ENCODE measurements around the gene TMEM135. TPM values are rescaled to one million over a fixed set of nuclear protein-coding genes. Genes with fewer than 3 reads are reported as not detected.
"Not testable (repeated sequence)": the region's sequence is repeated elsewhere in the genome, so short reads cannot be mapped to it uniquely, and the experiment has no call there.

Gene TMEM135
- total RNA-seq, 1 donor from 2014 or later = 46.4 TPM

GRCh38 chr11:86990515-86990914 lies 47.2 kb upstream of the TMEM135 start:
- H3K79me2 ChIP-seq (ENCODE audit: low read depth) = no peaks in the 10 kb centered on the region
- Mint-ChIP-seq H3K9me3 (no peaks in the 10 kb centered on the region), H3K36me3 (no peaks in the 10 kb centered on the region), H3K4me1 (peaks cover 17% of the 10 kb centered on the region), H3K27me3 (ENCODE audit: insufficient read depth, low read depth) (peaks cover 3% of the 10 kb centered on the region), H3K27ac (no peak overlapping the region), H3K4me3 (no peak overlapping the region)
- peaks cover 10% of the 10 kb centered on the region for H3K4me1 ChIP-seq
- H4K20me1 ChIP-seq (ENCODE audit: low read depth) = no peaks in the 10 kb centered on the region
- H2AFZ ChIP-seq (replicated peaks) = no peak overlapping the region
- no peaks in the 10 kb centered on the region for H3F3A ChIP-seq (ENCODE audit: low read depth)
- no peaks in the 10 kb centered on the region for H3K27me3 ChIP-seq
- no peak overlapping the region for H3K9ac ChIP-seq
- no peak overlapping the region for H3K4me2 ChIP-seq
- H3K27ac ChIP-seq = no peak overlapping the region
- no peaks in the 10 kb centered on the region for H3K36me3 ChIP-seq
- H3K9me3 ChIP-seq (ENCODE audit: low read depth) = no peaks in the 10 kb centered on the region
- TF ChIP-seq EZH2phosphoT487 (IDR thresholded peaks at IDR 0.05) (no peak), EZH2 (IDR thresholded peaks at IDR 0.05) (no peak), CTCF (IDR thresholded peaks at IDR 0.05) (no peak)
- peak; percentile 25 for DNase-seq (ENCODE audit: low spot score)
- H3K4me3 ChIP-seq = no peak overlapping the region

- Histone ChIP-seq H3K27ac (no peak overlapping the region), H3K4me3 (no peak overlapping the region), H3K27me3 (no peaks in the 10 kb centered on the region), H3K9me3 (ENCODE audit: low read depth) (no peaks in the 10 kb centered on the region), H2AFZ (replicated peaks) (no peak overlapping the region), H3K9ac (no peak overlapping the region), H3K4me2 (no peak overlapping the region), H3K4me1 (peaks cover 10% of the 10 kb centered on the region), H3K36me3 (no peaks in the 10 kb centered on the region), H4K20me1 (ENCODE audit: low read depth) (no peaks in the 10 kb centered on the region), H3F3A (ENCODE audit: low read depth) (no peaks in the 10 kb centered on the region), H3K79me2 (ENCODE audit: low read depth) (no peaks in the 10 kb centered on the region)
- TF ChIP-seq CTCF (IDR thresholded peaks at IDR 0.05) = no peak
- TF ChIP-seq EZH2 (IDR thresholded peaks at IDR 0.05) = no peak
- TF ChIP-seq EZH2phosphoT487 (IDR thresholded peaks at IDR 0.05) = no peak
- Mint-ChIP-seq H3K9me3 (no peaks in the 10 kb centered on the region), H3K4me3 (no peak overlapping the region), H3K36me3 (no peaks in the 10 kb centered on the region), H3K4me1 (peaks cover 17% of the 10 kb centered on the region), H3K27ac (no peak overlapping the region), H3K27me3 (ENCODE audit: insufficient read depth, low read depth) (peaks cover 3% of the 10 kb centered on the region)
- no peak for DNase-seq (ENCODE audit: low spot score)
These were observed 46.4 kb upstream of the TMEM135 start for GRCh38 chr11:86991341-86991740.

- not testable (repeated sequence) for H3K27ac ChIP-seq; H3K4me3 Mint-ChIP-seq; H3K36me3 ChIP-seq; H3K27me3 ChIP-seq; DNase-seq (ENCODE audit: low spot score); H3K4me3 ChIP-seq; H3K9ac ChIP-seq; H3K9me3 Mint-ChIP-seq; H3K36me3 Mint-ChIP-seq; H3K9me3 ChIP-seq (ENCODE audit: low read depth); H3K4me2 ChIP-seq; H3K27me3 Mint-ChIP-seq (ENCODE audit: insufficient read depth, low read depth); H2AFZ ChIP-seq (replicated peaks); H3K79me2 ChIP-seq (ENCODE audit: low read depth); H4K20me1 ChIP-seq (ENCODE audit: low read depth); H3F3A ChIP-seq (ENCODE audit: low read depth); H3K27ac Mint-ChIP-seq
- H3K4me1 Mint-ChIP-seq = peaks cover 17% of the 10 kb centered on the region
- peaks cover 10% of the 10 kb centered on the region for H3K4me1 ChIP-seq
These were observed 45.4 kb upstream of the TMEM135 start for GRCh38 chr11:86992340-86992739.

- H3K27me3 ChIP-seq = no peaks in the 10 kb centered on the region
- Mint-ChIP-seq H3K27me3 (ENCODE audit: insufficient read depth, low read depth) (peaks cover 3% of the 10 kb centered on the region), H3K27ac (no peak overlapping the region), H3K4me3 (no peak overlapping the region), H3K36me3 (no peaks in the 10 kb centered on the region), H3K4me1 (peaks cover 17% of the 10 kb centered on the region), H3K9me3 (no peaks in the 10 kb centered on the region)
- no peaks in the 10 kb centered on the region for H3K79me2 ChIP-seq (ENCODE audit: low read depth)
- H3K36me3 ChIP-seq = no peaks in the 10 kb centered on the region
- H4K20me1 ChIP-seq (ENCODE audit: low read depth) = no peaks in the 10 kb centered on the region
- H3F3A ChIP-seq (ENCODE audit: low read depth) = no peaks in the 10 kb centered on the region
- H3K9ac ChIP-seq = no peak overlapping the region
- no peaks in the 10 kb centered on the region for H3K9me3 ChIP-seq (ENCODE audit: low read depth)
- DNase-seq (ENCODE audit: low spot score) = no peak
- peaks cover 10% of the 10 kb centered on the region for H3K4me1 ChIP-seq
- H3K27ac ChIP-seq = no peak overlapping the region
- no peak overlapping the region for H3K4me2 ChIP-seq
- H3K4me3 ChIP-seq = no peak overlapping the region
- H2AFZ ChIP-seq (replicated peaks) = peak overlapping the region; percentile 55
- no peak for TF ChIP-seq EZH2 (IDR thresholded peaks at IDR 0.05)
- no peak for TF ChIP-seq EZH2phosphoT487 (IDR thresholded peaks at IDR 0.05)
- TF ChIP-seq CTCF (IDR thresholded peaks at IDR 0.05) = no peak
These were observed 44.7 kb upstream of the TMEM135 start for GRCh38 chr11:86993031-86993430.

Data from neural progenitor cell (in vitro differentiated cells).